ENCODE measurements around the gene TOMM20.

The TOMM20 gene

DNA sequence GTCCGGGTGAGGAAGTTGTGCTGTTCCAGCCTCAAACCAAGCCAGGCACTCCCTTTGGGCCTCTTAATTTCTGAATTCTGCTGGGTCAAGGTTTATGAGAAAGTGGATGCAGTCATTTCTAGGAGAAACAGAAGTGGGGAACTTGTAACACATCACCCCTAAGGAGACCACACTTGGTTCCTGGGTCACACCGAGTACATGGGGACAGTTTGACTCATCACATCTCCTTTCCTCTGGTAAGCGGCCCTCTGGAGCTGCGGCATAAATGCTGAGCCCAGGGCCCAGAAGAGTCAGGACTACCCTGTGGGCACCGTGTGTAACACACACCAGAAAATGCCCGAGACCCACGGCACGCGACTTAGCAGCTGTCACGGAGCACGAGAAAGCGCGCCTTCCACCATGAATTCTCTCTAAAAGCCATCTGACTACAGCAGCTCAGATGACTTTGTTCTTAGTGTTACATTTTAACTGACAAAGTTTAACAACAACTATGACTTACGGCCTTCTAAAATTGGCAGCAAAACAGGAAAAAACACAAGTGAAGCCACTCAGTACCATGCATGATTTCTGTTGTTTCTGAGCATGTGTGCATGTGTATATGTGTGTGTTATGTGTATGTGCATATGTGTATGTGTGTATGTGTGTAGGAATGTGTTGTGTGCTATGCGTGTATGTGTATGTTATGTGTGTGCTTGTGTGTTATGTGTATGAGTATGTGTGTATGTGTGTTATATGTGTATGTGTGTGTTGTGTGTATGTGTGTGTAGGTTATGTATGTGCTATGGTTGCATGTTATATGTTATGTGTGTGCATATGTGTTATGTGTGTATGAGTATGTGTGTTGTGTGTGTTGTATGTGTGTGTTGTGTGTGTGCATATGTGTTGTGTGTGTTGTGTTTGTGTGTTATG is 50.8 kb downstream of the TOMM20 start:
- H3K4me3 ChIP-seq (ENCODE audit: low read depth, low read length): no peak overlapping the region
- H3K27me3 ChIP-seq (ENCODE audit: insufficient read depth, low read depth, severe bottlenecking): no peaks in the 10 kb centered on the region
- no peak for DNase-seq
- no peaks in the 10 kb centered on the region for H3K36me3 ChIP-seq
- TF ChIP-seq, protein P1, sequence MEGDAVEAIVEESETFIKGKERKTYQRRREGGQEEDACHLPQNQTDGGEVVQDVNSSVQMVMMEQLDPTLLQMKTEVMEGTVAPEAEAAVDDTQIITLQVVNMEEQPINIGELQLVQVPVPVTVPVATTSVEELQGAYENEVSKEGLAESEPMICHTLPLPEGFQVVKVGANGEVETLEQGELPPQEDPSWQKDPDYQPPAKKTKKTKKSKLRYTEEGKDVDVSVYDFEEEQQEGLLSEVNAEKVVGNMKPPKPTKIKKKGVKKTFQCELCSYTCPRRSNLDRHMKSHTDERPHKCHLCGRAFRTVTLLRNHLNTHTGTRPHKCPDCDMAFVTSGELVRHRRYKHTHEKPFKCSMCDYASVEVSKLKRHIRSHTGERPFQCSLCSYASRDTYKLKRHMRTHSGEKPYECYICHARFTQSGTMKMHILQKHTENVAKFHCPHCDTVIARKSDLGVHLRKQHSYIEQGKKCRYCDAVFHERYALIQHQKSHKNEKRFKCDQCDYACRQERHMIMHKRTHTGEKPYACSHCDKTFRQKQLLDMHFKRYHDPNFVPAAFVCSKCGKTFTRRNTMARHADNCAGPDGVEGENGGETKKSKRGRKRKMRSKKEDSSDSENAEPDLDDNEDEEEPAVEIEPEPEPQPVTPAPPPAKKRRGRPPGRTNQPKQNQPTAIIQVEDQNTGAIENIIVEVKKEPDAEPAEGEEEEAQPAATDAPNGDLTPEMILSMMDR (IDR thresholded peaks at IDR 0.05; ENCODE audit: low read depth, low read length): no peak
- no peak overlapping the region for H3K27ac ChIP-seq
- no peaks in the 10 kb centered on the region for H3K9me3 ChIP-seq (ENCODE audit: severe bottlenecking)

DNA sequence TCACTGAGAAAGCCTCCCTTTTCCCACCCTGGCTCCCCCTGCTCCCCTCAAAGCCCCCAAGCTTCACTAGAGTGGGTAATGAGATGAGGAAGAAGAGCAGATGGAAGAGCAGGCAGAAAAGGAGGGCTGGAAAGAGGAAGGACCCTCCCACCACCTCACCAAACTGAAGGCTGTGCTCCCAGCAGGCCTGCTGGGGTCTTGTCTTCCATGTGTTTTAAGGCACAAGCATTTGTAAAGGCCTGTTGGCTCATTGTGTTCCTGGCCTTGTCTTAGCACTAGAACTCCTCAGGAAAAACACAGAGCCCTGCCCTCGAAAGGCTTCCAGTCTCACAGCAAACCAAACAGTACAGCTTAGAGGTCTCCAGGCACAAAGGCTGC is 51.5 kb downstream of the TOMM20 start:
- H3K4me3 ChIP-seq (ENCODE audit: low read depth, low read length): no peak overlapping the region
- TF ChIP-seq, protein P1 (IDR thresholded peaks at IDR 0.05; ENCODE audit: low read depth, low read length): no peak
- no peaks in the 10 kb centered on the region for H3K36me3 ChIP-seq
- H3K27ac ChIP-seq: no peak overlapping the region
- no peak for DNase-seq
- H3K9me3 ChIP-seq (ENCODE audit: severe bottlenecking): no peaks in the 10 kb centered on the region
- H3K27me3 ChIP-seq (ENCODE audit: insufficient read depth, low read depth, severe bottlenecking): no peaks in the 10 kb centered on the region

DNA sequence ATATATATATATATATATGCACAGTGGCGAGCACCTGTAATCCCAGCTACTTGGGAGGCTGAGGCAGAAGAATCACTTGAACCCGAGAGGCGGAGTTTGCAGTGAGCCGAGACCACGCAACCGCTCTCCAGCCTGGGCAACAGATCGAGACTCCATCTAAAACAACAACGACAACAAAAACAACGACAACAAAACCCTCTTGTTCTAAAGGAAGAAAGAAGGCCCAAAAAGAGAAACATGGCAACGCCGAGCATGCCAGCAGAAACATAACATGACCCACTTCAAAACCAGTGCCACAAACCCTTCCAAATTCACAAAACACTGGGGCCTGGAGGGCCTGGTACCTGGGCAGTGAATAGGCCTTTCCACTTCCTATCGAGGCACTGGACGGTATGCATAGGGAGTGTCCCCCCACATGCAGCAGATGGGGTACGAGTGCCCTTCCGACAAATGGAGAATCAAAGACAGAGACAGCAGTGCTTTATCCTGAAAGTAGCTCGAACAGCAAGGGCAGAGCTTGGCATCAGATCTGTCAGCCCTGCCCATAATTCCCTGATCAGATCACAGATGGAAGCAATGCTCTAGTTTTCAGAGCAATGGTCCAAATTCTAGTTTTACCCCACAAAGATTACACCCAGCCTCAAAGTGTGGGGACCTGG is 52.0 kb downstream of the TOMM20 start:
- no peaks in the 10 kb centered on the region for H3K27me3 ChIP-seq (ENCODE audit: insufficient read depth, low read depth, severe bottlenecking)
- H3K36me3 ChIP-seq: no peaks in the 10 kb centered on the region
- no peak for DNase-seq
- no peaks in the 10 kb centered on the region for H3K9me3 ChIP-seq (ENCODE audit: severe bottlenecking)
- no peak overlapping the region for H3K27ac ChIP-seq
- no peak overlapping the region for H3K4me3 ChIP-seq (ENCODE audit: low read depth, low read length)
- TF ChIP-seq, protein P1 (IDR thresholded peaks at IDR 0.05; ENCODE audit: low read depth, low read length): no peak

DNA sequence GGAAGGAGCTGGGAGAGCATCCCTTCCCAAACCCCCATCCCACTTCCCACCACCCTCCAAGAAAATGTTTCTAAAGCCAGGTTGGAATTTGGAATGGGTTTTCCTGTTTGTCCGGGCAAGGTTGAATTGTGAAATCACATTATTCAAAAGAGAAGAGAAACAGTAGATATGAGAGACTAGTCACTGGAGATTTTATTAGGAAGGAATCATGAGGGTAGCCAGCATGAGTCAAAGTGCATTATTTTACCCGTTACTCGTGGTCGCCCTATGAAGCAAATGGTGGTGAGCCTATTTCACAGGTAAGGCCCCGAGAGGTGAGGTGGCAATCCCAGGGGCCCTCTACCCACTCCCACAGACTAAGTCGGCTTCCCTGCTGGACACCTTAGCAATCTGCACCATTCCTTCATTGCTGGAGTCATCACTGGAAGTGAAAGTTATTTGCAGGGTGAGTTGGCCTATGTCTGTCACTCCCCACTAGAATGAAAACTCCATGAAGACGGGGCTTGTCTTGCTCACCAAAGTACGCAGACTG is 52.8 kb downstream of the TOMM20 start:
- H3K36me3 ChIP-seq: no peaks in the 10 kb centered on the region
- no peaks in the 10 kb centered on the region for H3K27me3 ChIP-seq (ENCODE audit: insufficient read depth, low read depth, severe bottlenecking)
- no peak overlapping the region for H3K27ac ChIP-seq
- H3K4me3 ChIP-seq (ENCODE audit: low read depth, low read length): no peak overlapping the region
- no peaks in the 10 kb centered on the region for H3K9me3 ChIP-seq (ENCODE audit: severe bottlenecking)
- TF ChIP-seq, protein P1 (IDR thresholded peaks at IDR 0.05; ENCODE audit: low read depth, low read length): no peak
- DNase-seq: no peak

DNA sequence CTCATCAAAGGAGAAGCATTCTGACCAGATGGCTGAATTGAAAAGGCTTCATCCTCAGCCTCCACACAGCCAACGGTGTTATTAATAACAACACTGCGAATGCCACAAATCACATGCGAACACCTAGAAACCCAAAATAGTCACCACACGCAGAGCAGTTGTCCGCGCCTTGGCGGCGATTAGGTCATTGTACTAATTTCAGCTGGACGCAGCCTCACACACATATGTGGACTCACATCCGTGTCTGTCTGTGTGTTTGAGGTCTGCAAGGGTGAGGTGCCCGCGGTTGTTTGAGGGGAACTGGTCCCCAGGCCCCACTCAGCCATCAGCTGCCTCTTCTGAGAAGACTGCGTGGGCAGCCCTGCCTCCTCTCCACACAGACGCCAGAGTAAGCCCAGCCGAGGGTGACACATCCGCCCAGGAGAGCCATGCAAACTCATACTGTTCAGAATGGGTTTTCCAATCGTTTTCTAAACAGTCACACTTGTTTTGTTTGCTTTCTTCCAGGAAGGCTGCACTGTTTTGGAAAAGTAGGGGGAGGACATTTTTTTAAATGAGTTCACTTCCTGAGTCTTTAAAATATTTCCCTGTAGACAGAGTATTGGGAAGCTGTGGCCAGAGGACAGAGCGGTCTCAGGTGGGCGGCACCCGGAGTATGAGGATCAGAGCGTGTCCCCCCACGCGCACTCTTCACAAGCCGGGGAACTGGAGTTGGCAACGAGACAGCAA is 53.4 kb downstream of the TOMM20 start:
- no peaks in the 10 kb centered on the region for H3K27me3 ChIP-seq (ENCODE audit: insufficient read depth, low read depth, severe bottlenecking)
- no peak overlapping the region for H3K4me3 ChIP-seq (ENCODE audit: low read depth, low read length)
- no peak overlapping the region for H3K27ac ChIP-seq
- H3K9me3 ChIP-seq (ENCODE audit: severe bottlenecking): no peaks in the 10 kb centered on the region
- no peaks in the 10 kb centered on the region for H3K36me3 ChIP-seq
- no peak for DNase-seq
- TF ChIP-seq, protein P1 (IDR thresholded peaks at IDR 0.05; ENCODE audit: low read depth, low read length): no peak

Measured in WERI-Rb-1 (cell line).